ENCODE measurements around the gene KRTAP3-2.
A peak's percentile ranks its signal among the peaks of the same experiment; 100 is the strongest.

Gene KRTAP3-2

DNA sequence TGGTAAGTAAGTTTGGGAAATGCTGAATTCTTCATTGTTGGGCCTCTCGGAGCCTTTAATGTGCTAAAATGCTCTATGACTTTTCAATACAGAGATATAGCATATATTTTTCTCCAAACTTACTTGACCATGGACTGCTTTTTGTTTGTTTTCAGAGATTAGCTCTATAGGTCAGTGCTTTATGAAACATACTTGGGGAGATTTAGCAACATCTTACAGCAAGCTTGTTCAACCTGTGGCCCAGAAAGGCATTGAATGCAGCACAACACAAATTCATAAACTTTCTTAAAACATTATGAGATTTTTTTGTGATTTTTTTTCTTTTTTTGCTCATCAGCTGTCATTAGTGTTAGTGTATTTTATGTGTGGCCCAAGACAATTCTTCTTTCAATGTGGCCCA, 10.2 kb upstream of the KRTAP3-2 start:
- DNase-seq: no peak

DNA sequence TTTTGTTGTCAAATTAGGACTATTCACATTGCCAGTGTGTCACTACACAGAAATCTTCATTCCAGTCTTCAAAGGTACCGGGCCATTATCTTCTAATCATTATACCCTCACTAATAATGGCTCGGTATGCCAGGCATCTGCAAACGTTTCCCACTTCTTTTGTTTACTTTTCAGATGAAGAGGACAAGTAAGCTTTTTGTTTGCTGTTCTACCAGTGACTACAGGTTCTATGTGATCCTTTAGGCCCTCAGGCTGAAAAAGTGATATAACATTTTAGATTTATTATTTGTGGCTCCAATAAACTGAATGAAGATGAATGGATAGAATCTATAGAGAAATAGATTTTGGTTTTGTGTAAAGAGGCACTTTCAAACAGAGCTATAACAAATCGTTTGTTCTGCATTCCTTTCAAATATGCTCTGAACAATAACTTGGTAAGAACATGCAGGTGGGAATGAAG, 9.6 kb upstream of the KRTAP3-2 start:
- no peak for DNase-seq

DNA sequence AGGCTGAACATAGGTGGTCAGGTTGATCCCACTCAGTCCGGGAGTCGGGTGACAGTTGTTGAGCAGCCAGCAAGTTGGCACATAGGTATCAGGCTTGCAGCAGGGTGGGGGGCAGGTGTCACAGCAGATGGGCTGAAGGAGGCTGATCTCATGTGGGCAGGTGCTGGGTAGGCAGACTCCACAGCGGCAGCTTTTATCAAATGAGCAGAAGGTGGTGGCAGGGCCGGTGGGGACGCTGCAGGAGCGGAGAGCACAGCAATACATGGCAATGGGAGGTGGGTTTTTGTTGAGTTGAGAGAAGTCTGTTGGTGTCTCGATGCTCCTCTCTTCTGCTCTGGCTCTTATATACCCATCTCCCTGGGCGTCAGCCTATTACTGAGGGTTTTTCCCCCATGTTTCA, 9.1 kb upstream of the KRTAP3-2 start, which contains the start of gene KRTAP3-1:
TSS of gene KRTAP3-1 (minus strand) at position 318 of the 400 bp plus-strand sequence. CDS start at position 264, 54 bp downstream.
- peak; percentile 85 for DNase-seq

DNA sequence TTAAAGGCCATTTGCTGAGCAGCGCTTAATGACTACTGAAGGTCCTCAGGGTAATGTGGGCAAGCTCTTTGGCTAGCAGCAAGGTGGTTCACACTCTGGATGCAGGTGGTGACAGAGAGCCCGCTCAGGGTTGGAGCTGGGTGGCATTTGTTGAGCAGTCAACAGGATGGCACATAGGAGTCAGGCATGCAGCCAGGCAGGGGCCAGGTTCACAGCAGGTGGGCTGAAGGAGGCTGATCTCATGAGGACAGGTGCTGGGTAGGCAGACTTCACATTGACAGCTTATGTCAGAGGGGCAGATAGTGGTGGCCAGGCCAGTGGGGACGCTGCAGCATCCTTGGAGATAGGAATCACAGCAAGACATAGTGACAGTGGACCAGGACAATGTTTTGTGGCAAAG, 4.7 kb upstream of the KRTAP3-2 start:
- peak; percentile 82 for DNase-seq

DNA sequence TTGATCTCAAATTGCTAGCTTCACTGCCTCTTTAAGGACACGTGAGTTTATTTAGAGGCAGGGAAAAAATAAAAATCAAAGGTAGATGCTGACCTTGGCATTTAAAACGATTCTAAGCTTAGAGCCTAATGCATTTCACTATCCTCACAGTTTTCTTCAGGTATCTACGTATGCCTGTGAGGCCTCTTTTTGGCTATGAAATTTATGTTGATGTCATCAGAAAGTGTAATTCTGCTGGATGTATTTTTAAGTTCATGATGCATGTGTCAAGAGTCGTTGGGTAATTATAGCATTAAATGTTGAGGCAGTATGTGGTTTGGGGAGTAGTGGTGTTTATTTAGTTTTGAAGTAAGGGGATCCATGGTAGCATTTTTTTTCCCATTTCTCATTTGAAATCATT, 4.2 kb upstream of the KRTAP3-2 start:
- no peak for DNase-seq

DNA sequence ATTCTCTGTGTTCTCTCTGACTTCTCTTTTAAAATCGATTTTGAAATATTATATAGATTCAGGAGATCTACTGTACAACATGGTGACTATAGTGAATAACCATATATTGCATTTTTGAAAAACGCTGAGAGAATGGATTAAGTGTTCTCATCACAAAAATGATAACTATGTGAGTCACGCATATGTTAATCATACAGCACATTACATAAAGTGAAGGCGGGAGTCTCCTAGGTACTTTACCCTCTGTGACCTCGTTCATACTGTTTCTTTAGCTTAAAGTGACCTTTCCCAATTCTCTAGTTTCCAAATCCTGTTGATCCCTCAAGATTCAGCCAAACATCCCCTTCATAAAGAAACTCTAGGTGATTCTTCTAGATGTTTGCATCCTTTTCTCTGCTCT, 3.1 kb upstream of the KRTAP3-2 start:
- DNase-seq: no peak

DNA sequence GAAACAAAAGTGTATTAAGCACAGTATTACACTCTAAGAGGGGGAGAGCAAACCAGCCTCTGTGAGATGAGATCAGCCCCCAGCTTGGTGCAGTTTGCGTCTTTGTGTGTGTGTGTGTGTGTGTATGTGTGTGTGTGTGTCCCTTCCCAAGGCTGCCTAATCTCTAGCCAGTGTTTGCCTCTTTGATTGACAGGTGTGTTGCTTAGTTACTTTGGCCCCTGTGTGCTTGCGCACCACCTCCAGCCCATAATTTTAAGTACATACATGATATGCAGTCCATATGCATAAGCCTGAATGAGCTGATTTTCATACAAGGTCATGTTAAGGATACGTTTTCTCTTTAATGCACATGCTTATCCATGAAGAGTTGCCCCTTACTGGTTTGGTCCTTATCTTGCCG, 2.1 kb upstream of the KRTAP3-2 start:
- no peak for DNase-seq

DNA sequence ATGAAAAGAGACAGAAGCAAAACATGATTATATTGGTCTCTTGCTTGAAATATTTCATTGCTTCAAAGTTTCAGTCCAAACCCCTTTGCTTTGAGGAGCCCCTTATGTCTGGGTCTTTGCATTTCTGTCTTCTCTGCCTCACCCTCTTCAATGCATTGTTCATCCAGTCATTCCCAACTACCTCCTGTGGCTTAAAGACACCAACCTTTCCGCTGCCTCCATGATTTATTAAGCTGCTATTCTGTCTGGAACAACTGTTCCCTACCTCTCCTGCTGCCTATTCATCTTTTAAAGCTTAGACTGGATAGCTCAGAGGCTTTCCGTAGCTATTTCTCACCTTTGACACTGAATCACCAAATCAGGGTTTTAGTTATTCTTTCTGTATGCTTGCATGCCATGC, 2.3 kb downstream of the KRTAP3-2 start:
- no peak for DNase-seq

DNA sequence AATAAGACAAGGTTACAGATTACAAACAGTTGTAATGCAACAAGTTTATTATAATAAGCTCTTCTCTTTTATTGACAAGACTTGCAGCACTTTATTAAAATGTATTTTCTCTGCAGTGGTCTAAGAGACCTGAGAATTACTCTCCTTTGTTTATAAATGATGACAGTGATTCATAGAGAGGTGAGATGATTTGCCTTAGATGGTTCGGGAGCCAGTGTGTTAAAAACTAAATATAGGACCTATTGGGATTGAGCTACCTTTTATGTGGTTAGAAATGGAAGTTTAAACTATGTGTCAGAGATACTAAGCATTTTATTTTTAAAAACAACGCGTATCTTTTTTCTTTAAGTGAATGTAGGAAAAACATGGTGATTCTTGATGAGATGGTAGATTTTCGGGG, 2.9 kb downstream of the KRTAP3-2 start:
- no peak for DNase-seq

DNA sequence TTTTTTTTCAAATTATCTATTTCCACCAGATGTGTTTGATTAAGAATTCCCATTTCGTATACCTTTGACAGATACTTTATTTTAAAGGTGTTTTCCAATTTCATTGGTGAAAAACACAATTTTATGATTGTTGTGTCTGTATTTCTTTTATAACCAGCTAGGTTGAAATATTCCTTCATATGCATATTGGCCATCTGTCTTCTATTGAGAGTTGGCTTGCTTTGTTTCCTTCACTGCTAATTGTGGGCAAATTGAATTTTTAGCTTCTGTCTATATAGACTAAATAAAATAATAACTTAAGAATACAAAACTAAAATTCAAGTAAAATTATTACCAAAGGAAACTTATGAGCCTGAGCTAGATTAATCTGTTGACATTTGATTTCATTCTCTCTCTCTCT, 4.6 kb downstream of the KRTAP3-2 start:
- no peak for DNase-seq

DNA sequence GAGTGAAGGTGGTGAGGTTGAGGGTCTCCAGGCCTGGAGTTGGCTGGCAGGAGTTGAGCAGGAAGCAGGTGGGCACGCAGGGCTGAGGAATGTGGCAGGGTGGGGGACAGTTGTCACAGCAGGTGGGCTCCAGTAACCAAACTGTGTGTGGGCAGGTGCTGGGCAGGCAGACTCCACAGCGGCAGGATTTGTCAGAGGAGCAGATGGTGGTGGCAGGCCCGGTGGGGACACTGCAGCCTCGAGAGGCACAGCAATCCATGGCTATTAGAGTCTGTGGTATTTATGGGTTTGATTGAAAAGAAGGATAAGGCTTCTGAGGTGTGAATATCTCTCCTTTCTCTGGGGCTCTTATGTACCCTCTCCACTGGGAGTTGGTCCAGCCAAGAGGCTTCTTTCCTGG, 5.9 kb downstream of the KRTAP3-2 start, which contains the start of gene KRTAP3-3:
TSS of gene KRTAP3-3 (minus strand) at position 326 of the 400 bp plus-strand sequence. CDS start at position 259, 67 bp downstream.
- no peak for DNase-seq

DNA sequence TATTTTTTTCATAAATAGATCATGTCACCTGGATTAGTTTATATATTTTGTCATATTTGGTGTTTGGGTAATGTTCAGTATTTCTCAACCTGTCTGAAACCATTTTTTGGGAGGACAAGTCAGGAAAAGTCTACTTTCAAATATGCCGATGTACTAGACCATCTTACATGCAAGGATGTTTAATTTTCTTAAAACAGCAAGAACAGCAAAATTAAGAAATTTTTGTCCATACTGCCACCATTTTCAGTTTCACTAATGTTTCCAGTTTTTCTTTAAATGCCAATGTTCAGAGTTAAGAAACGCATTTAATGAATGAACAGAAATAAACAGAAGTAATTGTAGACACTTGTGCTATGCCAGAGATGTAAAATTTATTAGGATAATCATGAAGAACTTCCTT, 6.6 kb downstream of the KRTAP3-2 start:
- no peak for DNase-seq

DNA sequence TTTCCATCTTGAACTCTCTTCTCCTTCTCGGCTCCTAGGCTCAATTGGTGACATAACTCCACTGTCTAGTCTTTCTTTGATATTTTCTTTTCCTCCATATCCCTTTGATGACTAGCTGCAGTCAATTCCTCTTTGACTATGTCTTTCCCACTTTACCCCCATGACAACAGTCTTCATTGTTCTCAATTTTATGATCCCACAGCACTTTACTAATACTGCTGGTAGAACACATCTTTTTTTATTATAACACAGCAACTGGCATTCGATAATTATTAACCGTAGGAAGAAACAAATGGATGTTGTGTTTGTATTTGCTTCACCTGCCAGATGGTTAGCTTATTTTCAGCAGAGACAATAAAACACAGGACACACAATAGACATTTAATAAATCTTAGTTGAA, 7.0 kb downstream of the KRTAP3-2 start:
- DNase-seq: no peak

DNA sequence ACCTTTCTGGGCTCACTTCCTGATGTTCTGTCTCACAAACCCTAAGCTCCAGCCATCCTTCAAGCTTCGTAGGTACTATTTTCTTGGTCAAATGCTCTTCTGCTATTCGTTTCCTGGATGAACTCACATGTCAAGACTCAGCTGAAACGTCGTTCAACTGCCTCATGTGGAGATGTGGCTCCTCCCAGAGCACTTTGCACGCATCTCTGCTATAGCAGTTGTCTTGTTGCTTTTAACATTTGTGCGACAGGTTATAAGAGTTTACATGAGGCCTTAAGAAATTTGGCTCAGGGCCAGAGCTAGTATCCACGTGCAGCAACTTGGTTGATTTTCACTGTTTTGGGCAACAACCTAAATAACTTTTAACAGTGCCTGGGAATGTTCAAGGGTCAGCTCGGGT, 12.8 kb downstream of the KRTAP3-2 start:
- no peak for DNase-seq

DNA sequence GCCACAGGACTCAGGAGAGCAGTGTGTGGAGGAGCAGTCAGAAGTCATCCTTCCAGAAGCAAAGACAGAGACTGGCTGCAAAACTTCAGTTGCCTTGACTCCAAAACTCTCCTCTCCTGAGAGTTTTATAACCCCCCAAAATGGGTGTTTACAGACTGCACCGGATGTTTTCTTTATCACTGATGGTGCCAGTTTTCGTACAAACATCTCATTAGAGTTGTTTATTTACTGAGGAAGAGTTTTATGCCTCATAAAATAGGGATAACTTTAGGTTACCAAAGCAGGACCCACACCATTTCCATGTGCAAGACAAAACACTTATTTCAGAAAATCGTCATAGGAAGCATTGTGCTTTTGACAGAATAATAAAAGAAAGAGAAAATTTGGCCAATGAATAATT, 15.5 kb downstream of the KRTAP3-2 start, which contains the start of gene KRT40:
TSS of gene KRT40 (minus strand) at position 101 of the 400 bp plus-strand sequence. CDS start at position 48, 53 bp downstream.
- no peak for DNase-seq

DNA sequence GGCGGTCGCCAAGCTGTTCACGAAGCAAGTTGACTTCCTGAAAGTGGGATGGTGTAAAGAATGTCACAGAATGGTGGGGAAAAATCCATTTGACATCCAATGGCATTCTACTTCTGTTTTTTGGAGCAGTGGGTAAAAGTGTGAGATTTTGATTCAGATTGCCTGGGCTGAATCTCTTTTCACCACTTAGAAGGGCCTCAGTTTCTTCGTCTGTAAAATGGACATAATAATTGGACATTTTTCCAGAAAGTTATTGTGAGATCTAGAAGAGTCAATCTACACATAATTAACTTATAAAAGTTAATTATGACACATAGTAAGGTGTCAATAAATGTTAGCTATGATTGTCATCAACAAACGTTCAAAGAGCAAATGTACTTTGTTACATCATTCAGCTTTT, 18.6 kb downstream of the KRTAP3-2 start:
- no peak for DNase-seq

DNA sequence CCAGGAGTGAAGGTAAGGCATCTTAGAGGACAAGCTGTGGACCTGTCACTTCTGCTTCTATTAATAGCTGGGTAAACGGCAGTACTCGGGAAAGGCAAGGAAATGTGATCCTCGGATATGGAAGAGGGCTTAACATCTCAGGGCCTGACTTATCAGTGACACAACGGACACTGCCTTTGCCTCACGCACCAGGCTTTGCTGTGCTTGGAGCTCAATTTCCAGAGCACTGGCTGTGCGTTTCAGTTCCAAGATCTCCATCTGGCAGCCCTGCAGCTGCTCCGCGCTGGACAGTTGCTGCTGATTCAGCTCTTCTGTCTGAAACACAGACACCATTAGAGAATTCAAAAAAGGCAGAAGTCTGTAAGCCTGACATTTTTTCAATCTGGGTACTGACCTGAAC, 19.1 kb downstream of the KRTAP3-2 start:
- DNase-seq: no peak

DNA sequence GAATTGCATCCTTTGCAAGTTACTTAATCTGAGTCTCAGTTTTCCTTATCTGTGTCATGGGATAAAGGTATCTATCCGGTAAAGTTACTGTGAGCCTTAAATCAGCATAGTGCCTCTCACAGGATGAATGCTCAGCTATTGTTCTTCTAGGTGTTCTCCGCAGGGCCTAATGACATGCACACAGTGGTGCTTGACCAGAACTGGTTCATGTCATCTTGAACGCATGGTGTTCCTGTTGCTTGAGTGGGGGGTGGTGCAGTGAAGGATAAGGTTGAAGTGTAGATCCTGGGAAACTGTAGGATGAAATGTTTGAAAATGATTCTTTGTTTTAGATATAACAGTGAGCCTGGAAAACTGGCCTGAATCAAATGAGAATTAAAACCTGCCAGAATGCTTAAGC, 19.6 kb downstream of the KRTAP3-2 start:
- no peak for DNase-seq

DNA sequence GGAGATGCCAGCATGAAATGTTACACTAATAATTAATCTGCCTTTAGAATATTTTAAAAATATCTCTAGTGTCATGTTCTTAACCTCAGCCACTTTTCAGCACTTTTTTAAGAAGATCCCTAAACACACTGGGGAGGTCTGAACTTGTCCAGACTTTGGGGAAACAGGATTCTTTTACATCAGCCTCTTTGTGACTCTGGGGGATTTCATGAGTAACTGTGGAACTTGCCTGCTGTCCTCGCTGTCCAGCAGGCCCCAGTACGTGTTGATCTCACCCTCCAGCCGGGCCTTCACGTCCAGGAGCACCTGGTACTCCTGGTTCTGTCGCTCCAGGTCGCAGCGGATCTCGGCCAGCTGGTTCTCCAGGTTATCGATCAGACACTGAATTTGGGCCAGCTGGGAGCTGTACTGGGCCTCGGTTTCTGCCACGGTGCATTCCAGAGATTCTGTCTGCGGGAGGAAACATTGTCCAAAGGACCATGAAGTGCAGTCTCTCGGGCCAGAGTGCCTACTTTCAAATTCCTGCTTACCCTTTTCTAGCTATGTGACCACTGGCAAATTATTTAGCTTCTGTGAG, 21.0 kb downstream of the KRTAP3-2 start:
- DNase-seq: no peak

DNA sequence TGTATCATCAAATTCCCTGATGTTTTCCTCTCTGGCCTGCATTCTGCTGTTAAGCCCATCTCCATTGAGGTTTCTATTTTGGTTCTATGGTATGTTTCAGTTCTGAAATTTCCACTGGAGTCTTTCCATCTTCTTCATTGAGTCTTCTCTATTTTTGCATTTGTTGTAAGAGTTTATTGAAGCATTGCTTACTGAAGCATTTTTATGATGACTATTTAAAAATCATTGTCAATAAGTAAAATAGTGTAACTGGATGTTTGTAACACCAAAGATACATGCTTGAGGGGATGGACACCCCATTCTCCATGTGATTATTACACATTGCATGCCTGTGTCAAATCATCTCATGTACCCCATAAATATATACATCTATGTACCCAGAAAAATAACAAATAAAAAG, 24.2 kb downstream of the KRTAP3-2 start:
- no peak for DNase-seq

DNA sequence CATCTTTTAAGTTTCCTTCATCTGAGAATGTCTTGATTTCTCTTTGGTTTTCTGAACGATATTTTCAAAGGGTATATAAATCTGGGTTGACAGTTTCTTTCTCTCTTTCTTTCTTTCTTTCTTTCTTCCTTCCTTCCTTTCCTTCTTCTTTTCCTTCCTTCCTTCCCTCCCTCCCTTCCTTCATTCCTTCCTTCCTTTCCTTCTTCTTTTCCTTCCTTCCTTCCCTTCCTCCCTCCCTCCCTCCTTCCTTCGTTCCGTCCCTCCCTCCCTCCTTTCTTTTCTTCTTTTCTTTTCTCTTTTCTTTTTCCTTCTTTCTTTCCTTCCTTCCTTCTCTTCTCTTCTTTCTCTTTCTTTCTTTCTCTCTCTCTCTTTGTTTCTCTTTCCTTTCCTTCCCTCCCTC, 25.3 kb downstream of the KRTAP3-2 start:
- no peak for DNase-seq

DNA sequence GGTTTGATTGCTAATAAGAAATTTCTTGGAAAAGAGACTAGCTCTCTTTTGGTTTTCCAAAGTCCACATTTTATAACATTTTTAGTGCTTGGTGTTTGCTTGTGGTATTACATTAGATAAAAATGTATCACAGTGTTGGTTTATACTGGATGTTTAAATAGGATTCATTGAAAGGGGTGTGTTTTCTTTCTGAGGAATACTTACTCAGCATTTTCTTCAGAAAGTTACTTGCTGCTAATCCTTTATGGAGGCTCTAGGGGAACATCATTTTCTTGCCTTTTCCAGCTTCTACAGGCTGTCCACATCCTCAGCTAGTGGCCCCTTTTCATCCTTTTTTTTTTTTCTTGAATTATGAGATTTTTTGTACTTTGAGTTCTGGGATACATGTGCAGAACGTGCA, 32.1 kb downstream of the KRTAP3-2 start:
- no peak for DNase-seq

DNA sequence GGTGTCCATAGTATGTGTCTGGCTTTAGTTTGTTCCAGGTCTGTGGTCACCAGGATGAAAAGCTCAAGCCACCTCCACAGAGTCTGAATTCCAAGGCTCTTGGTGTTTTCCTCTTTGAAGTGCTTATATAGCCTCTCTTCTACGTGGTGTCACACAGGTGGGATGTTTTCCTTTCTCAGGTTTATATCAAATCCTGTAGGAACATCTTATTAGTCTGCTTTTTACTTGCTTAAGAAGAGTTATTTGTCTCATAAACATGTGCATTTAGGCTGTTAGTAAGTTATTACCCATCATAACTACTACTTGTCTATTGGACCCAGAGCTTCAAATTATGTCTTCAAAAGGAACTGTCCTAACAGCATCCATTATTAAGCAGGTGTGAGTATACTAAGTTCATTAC, 32.9 kb downstream of the KRTAP3-2 start, which contains the start of gene KRT39:
TSS of gene KRT39 (minus strand) at position 101 of the 400 bp plus-strand sequence. CDS start at position 9, 92 bp downstream.
- no peak for DNase-seq

DNA sequence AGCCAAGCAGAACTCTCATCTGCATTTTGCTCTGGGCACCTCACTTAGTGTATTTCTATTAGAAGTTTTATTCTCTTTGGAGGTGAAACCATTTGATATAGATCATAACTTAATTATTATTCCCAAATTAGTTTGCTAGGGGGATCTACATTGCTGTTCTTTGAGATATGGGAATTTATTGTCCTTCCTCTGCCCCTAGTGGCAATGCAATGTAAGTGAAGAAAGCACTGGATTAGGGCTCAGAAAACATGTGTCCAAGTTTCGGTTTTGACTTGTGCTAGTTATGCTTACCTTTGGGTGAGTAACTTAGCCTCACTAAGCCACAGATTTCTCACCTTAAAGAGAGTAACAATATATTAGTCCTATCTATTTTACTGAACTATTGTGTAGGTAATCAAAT, 35.9 kb downstream of the KRTAP3-2 start:
- DNase-seq: no peak

DNA sequence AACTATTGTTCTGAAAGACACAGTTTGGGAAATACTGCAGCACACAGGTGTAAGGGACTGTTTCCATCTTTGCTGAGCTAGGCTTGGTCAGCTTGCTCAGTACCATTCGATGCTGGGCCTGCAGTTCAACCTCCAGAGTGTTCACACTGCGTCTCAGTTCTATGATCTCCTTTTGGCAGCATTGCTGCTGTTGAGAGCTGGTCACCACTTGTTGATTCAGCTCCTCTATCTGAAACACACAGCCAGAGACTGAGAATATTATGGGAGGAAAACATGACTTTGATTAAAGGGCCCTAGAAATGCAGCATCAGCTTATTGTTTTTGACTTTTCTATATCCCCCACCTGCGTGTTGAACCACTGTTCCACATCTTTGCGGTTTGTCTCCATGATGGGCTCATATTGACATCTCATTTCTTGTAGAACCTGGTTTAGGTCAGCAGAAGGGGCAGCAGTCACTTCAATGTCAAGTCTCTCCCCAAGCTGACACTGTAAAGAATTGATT, 37.6 kb downstream of the KRTAP3-2 start:
- no peak for DNase-seq

Measured in NCI-H2029 (cell line).